ENCODE results near the gene IL11RA. TPM values are rescaled to one million over a fixed set of nuclear protein-coding genes. Genes with fewer than 3 reads are reported as not detected.

The IL11RA gene
- total and polyA plus RNA-seq, 2 of the 8 experiments (the other 6 are each of a cell fraction or from before 2014, with no cell fraction given): 5.5 to 9.1 TPM

DNA sequence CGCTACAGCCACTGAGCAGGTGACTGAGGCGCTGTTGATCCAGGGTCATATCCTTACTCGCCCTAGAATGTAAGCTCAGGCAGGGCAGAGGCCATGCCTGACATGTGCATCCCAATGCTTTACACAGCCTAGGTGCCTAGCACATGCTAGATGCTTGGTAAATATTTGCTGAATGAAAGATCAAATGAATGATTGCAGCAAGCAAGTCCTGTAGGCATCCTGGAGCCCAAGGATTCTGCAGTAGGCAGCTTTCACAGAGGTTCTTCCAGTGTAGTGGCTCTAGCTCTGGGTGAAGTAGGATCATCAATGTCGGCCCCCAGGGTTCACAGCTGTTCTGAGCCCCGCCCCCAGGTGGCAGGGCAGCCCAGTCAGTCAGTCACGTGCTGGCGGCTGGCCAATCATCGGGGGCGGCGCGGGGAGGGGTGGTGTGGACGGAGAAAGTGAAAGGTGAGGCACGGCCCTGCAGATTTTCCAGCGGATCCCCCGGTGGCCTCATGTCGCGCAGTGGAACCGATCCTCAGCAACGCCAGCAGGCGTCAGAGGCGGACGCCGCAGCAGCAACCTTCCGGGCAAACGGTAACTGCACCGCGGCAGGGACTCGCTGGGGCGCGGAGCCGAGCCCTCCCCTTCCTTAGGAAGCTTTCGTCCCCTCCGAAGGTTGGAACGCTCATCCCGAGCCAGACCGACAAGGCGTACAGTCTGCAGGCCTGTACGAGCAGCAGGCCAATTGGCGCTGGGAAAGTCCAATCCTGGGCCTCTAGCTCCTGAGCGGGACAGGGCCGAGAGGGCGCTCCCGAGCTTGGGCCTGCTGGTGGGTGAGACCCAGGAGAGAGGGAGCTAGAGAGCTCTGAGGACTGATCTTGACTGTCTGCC, 5.5 kb upstream of the IL11RA start, which contains the start of gene GALT (continued):
- no peak for TF ChIP-seq HDAC6 (IDR thresholded peaks at IDR 0.05; ENCODE audit: low read depth, low read length)

Measured in H1 (cell line).